Measurements from ENCODE around the gene NUAK2.
A peak's percentile ranks its signal among the peaks of the same experiment; 100 is the strongest.

The NUAK2 gene

DNA sequence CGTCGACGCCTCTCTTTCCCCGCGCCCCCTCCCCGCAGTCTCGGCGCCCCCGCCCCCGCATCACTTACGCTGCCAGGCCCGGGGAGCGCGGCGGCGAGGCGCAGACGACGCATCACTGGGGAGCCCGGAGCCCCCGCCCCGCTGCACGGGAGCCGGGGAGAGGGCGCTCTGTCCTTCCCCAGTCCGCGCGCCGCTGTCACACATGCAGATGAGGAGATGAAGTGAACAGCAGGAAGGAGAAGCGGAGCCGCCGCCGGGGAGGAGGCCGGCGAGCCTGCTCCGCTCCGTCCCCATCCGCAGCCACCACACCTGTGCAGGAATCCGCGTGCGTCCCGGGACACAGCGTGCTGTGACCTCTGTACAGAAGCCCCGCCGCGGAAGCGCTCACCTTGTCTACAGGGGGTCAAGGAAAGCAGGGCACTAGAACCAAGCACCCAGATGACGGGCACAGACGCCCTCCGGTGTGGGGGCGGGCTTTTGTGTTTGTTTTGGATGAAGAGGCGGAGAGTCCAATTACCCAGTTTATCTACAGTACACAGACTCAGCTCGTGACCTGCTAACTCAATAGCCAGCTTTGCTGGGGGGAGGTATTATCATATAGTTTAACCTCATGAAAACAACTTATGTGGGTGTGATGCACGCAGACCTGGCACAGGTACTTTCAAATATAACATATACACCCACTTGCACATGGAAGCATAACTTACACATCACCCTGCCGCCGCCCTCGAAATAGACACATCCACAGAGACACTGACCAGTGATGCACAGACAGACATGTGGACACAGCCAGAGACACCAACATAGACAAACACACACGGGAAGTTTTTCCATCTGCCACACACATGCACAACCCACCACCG is 22.8 kb upstream of the NUAK2 start (continued):
- 0 out of 2 replicates have a peak, but pooled peaks have one; percentile 9 for TF ChIP-seq ZNF184 (tag by site-specific recombination; IDR thresholded peaks at IDR 0.05)
- TF ChIP-seq ZNF585B (tag by site-specific recombination; IDR thresholded peaks at IDR 0.05): no peak
- TF ChIP-seq, protein P1, sequence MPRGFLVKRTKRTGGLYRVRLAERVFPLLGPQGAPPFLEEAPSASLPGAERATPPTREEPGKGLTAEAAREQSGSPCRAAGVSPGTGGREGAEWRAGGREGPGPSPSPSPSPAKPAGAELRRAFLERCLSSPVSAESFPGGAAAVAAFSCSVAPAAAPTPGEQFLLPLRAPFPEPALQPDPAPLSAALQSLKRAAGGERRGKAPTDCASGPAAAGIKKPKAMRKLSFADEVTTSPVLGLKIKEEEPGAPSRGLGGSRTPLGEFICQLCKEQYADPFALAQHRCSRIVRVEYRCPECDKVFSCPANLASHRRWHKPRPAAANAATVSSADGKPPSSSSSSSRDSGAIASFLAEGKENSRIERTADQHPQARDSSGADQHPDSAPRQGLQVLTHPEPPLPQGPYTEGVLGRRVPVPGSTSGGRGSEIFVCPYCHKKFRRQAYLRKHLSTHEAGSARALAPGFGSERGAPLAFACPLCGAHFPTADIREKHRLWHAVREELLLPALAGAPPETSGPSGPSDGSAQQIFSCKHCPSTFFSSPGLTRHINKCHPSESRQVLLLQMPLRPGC (tag by site-specific recombination; IDR thresholded peaks at IDR 0.05): peak; percentile 86
- TF ChIP-seq ZNF571 (tag by site-specific recombination; IDR thresholded peaks at IDR 0.05): no peak
- no peak for TF ChIP-seq ZNF747 (tag by site-specific recombination; IDR thresholded peaks at IDR 0.05)
- no peak; the same call in 1 of the 2 replicates for TF ChIP-seq ZBTB48 (tag by site-specific recombination; IDR thresholded peaks at IDR 0.05)
- TF ChIP-seq OSR2 (tag by site-specific recombination; IDR thresholded peaks at IDR 0.05): no peak; the same call in none of the 2 replicates
- TF ChIP-seq ZSCAN23 (tag by site-specific recombination; IDR thresholded peaks at IDR 0.05): no peak
- TF ChIP-seq ZNF354C (tag by site-specific recombination; IDR thresholded peaks at IDR 0.05; ENCODE audit: borderline replicate concordance, low read depth): no peak
- TF ChIP-seq YY2 (tag by site-specific recombination; IDR thresholded peaks at IDR 0.05): no peak
- TF ChIP-seq KLF7 (tag by site-specific recombination; IDR thresholded peaks at IDR 0.05; ENCODE audit: borderline replicate concordance): no peak
- no peak for TF ChIP-seq ZNF239 (tag by site-specific recombination; IDR thresholded peaks at IDR 0.05)
- TF ChIP-seq, protein P2, sequence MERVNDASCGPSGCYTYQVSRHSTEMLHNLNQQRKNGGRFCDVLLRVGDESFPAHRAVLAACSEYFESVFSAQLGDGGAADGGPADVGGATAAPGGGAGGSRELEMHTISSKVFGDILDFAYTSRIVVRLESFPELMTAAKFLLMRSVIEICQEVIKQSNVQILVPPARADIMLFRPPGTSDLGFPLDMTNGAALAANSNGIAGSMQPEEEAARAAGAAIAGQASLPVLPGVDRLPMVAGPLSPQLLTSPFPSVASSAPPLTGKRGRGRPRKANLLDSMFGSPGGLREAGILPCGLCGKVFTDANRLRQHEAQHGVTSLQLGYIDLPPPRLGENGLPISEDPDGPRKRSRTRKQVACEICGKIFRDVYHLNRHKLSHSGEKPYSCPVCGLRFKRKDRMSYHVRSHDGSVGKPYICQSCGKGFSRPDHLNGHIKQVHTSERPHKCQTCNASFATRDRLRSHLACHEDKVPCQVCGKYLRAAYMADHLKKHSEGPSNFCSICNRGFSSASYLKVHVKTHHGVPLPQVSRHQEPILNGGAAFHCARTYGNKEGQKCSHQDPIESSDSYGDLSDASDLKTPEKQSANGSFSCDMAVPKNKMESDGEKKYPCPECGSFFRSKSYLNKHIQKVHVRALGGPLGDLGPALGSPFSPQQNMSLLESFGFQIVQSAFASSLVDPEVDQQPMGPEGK (tag by site-specific recombination; IDR thresholded peaks at IDR 0.05): peak; percentile 85
- TF ChIP-seq TCF7L2 (IDR thresholded peaks at IDR 0.05; ENCODE audit: borderline replicate concordance, low read depth, low read length): no peak
- TF ChIP-seq SALL2 (tag by site-specific recombination; IDR thresholded peaks at IDR 0.05; ENCODE audit: borderline replicate concordance): no peak
- TF ChIP-seq, protein P3, sequence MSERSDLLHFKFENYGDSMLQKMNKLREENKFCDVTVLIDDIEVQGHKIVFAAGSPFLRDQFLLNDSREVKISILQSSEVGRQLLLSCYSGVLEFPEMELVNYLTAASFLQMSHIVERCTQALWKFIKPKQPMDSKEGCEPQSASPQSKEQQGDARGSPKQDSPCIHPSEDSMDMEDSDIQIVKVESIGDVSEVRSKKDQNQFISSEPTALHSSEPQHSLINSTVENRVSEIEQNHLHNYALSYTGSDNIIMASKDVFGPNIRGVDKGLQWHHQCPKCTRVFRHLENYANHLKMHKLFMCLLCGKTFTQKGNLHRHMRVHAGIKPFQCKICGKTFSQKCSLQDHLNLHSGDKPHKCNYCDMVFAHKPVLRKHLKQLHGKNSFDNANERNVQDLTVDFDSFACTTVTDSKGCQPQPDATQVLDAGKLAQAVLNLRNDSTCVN (tag by site-specific recombination; optimal IDR thresholded peaks at IDR 0.05): peak; percentile 78
- TF ChIP-seq ZNF530 (tag by site-specific recombination; IDR thresholded peaks at IDR 0.05; ENCODE audit: low read depth): no peak
- peak; percentile 71 for TF ChIP-seq GLIS2 (tag by site-specific recombination; IDR thresholded peaks at IDR 0.05)
- TF ChIP-seq SETDB1 (IDR thresholded peaks at IDR 0.05; ENCODE audit: insufficient read length, low read length): no peak
- TF ChIP-seq, protein P4, sequence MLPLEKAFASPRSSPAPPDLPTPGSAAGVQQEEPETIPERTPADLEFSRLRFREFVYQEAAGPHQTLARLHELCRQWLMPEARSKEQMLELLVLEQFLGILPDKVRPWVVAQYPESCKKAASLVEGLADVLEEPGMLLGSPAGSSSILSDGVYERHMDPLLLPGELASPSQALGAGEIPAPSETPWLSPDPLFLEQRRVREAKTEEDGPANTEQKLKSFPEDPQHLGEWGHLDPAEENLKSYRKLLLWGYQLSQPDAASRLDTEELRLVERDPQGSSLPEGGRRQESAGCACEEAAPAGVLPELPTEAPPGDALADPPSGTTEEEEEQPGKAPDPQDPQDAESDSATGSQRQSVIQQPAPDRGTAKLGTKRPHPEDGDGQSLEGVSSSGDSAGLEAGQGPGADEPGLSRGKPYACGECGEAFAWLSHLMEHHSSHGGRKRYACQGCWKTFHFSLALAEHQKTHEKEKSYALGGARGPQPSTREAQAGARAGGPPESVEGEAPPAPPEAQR (tag by site-specific recombination; IDR thresholded peaks at IDR 0.05): no peak
- TF ChIP-seq ZNF837 (tag by site-specific recombination; IDR thresholded peaks at IDR 0.05): no peak
- peak; percentile 93 for TF ChIP-seq GLIS1 (tag by site-specific recombination; IDR thresholded peaks at IDR 0.05)
- no peak for TF ChIP-seq ZNF785 (tag by site-specific recombination; IDR thresholded peaks at IDR 0.05)
- TF ChIP-seq ZNF843 (tag by site-specific recombination; IDR thresholded peaks at IDR 0.05): peak; percentile 63; the same call in 1 of the 2 replicates
- no peak for TF ChIP-seq ZNF776 (tag by site-specific recombination; IDR thresholded peaks at IDR 0.05; ENCODE audit: borderline replicate concordance)
- TF ChIP-seq, protein P5, sequence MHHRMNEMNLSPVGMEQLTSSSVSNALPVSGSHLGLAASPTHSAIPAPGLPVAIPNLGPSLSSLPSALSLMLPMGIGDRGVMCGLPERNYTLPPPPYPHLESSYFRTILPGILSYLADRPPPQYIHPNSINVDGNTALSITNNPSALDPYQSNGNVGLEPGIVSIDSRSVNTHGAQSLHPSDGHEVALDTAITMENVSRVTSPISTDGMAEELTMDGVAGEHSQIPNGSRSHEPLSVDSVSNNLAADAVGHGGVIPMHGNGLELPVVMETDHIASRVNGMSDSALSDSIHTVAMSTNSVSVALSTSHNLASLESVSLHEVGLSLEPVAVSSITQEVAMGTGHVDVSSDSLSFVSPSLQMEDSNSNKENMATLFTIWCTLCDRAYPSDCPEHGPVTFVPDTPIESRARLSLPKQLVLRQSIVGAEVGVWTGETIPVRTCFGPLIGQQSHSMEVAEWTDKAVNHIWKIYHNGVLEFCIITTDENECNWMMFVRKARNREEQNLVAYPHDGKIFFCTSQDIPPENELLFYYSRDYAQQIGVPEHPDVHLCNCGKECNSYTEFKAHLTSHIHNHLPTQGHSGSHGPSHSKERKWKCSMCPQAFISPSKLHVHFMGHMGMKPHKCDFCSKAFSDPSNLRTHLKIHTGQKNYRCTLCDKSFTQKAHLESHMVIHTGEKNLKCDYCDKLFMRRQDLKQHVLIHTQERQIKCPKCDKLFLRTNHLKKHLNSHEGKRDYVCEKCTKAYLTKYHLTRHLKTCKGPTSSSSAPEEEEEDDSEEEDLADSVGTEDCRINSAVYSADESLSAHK (tag by site-specific recombination; IDR thresholded peaks at IDR 0.05): no peak
- TF ChIP-seq KLF10 (tag by site-specific recombination; IDR thresholded peaks at IDR 0.05): no peak
- TF ChIP-seq, protein P6, sequence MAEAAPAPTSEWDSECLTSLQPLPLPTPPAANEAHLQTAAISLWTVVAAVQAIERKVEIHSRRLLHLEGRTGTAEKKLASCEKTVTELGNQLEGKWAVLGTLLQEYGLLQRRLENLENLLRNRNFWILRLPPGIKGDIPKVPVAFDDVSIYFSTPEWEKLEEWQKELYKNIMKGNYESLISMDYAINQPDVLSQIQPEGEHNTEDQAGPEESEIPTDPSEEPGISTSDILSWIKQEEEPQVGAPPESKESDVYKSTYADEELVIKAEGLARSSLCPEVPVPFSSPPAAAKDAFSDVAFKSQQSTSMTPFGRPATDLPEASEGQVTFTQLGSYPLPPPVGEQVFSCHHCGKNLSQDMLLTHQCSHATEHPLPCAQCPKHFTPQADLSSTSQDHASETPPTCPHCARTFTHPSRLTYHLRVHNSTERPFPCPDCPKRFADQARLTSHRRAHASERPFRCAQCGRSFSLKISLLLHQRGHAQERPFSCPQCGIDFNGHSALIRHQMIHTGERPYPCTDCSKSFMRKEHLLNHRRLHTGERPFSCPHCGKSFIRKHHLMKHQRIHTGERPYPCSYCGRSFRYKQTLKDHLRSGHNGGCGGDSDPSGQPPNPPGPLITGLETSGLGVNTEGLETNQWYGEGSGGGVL (tag by site-specific recombination; IDR thresholded peaks at IDR 0.05): no peak
- peak; percentile 54; the same call in 1 of the 2 replicates for TF ChIP-seq KLF8 (tag by site-specific recombination; IDR thresholded peaks at IDR 0.05)
- TF ChIP-seq GLI4 (tag by site-specific recombination; IDR thresholded peaks at IDR 0.05): no peak
